ENCODE data around the gene IFITM1. TPM values are rescaled to one million over a fixed set of nuclear protein-coding genes. Genes with fewer than 3 reads are reported as not detected.
"Not testable (repeated sequence)": the region's sequence is repeated elsewhere in the genome, so short reads cannot be mapped to it uniquely, and the experiment has no call there.

The IFITM1 gene
- total RNA-seq, 1 donor from 2014 or later: 56.8 TPM

DNA sequence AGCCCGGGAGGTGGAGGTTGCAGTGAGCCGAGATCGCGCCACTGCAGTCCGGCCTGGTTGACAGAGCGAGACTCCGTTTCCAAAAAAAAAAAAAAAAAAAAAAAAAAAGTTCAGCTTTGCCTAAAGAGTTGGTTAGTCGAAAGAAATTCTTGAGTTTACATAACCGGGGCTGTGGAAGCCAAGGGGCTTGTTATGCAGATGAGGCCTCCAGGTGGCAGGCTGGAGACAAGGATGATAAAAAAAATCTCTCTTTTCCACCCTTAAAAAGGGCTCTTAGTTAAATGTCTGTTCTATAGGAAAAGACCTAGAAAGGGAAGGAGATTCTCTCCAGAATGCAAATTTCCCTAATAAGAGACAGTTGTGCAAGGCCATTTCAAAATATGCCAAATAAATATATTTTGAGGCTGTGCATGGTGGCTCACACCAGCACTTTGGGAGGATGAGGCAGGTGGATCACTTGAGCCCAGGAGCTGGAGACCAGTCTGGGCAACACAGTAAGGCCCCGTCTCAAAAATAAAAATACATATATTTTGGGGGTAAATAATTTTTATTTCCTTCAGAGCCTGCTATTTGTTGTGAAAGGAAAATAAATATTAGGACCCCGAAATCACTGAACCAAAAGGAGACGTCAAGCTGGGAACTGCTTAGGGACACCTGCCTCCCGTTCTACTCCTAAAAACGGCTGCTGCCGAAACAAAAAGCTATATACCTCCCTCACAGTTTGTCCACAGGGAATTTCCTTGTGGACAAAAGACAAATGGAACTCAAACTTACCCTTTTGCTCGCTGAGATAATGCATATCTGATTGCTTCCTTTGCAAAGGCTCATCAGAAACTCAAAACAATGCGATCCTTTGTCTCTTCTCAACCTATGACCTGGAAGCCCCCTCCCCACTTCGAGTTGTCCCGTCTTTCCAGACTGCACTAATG lies 8.7 kb upstream of the IFITM1 start:
- H3K4me3 ChIP-seq (ENCODE audit: low read depth, low read length): no peak overlapping the region
- TF ChIP-seq CTCF (conservative IDR thresholded peaks at IDR 0.05; ENCODE audit: low read depth, low read length): peak; percentile 74
- no peak for DNase-seq (ENCODE audit: low read depth)

- DNase-seq (ENCODE audit: low read depth): no peak
- H3K4me3 ChIP-seq (ENCODE audit: low read depth, low read length): no peak overlapping the region
- no peak for TF ChIP-seq CTCF (conservative IDR thresholded peaks at IDR 0.05; ENCODE audit: low read depth, low read length)
Measured at GRCh38 chr11:305844-306211, 8.0 kb upstream of the IFITM1 start.

DNA sequence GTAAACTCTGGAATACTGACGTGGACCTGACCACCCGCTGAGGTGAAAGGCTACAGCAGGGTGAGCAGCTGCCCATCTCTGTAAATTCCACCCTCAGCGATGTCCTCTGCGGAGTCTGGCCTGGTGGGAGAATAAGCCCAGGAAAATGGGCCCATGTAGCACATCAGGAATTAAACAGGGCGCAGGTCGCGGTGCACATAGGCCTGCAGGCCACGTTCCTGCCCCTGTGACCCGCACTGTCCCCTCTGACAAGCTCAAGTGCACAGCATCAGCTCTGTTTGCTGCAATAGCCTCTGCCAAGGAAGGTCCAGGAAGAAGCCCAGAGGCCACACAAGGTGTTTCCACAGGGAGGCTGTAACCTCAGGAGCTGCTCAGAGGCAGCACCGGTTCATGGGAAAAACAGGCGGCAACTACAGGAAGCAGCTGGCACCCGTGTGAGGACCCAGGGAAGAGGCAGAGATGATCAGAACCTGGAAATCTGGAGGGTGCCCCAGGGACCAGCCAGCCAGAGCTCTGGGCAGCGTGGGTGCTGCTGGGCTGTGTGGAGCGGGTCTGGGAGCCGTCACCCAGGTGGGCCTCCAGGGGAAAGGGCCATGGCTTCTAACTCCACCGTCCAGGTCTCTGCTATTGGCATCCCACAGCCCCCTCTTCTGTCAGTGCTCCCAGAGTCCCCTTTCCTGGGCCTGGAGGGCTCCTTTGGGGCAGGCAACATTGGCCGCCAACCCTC lies 7.0 kb upstream of the IFITM1 start:
- TF ChIP-seq CTCF (conservative IDR thresholded peaks at IDR 0.05; ENCODE audit: low read depth, low read length): no peak
- no peak overlapping the region for H3K4me3 ChIP-seq (ENCODE audit: low read depth, low read length)
- no peak for DNase-seq (ENCODE audit: low read depth)

- not testable (repeated sequence) for DNase-seq (ENCODE audit: low read depth)
- TF ChIP-seq CTCF (conservative IDR thresholded peaks at IDR 0.05; ENCODE audit: low read depth, low read length): peak; percentile 10
- peak within 1 kb of the TSS; percentile 62 for H3K4me3 ChIP-seq (ENCODE audit: low read depth, low read length)
Measured at GRCh38 chr11:307766-308708, 5.8 kb upstream of the IFITM1 start, which contains the start of gene IFITM2. Gene IFITM2 (plus strand): TSS chr11:307816. CDS start chr11:308193, 377 bp downstream.

DNA sequence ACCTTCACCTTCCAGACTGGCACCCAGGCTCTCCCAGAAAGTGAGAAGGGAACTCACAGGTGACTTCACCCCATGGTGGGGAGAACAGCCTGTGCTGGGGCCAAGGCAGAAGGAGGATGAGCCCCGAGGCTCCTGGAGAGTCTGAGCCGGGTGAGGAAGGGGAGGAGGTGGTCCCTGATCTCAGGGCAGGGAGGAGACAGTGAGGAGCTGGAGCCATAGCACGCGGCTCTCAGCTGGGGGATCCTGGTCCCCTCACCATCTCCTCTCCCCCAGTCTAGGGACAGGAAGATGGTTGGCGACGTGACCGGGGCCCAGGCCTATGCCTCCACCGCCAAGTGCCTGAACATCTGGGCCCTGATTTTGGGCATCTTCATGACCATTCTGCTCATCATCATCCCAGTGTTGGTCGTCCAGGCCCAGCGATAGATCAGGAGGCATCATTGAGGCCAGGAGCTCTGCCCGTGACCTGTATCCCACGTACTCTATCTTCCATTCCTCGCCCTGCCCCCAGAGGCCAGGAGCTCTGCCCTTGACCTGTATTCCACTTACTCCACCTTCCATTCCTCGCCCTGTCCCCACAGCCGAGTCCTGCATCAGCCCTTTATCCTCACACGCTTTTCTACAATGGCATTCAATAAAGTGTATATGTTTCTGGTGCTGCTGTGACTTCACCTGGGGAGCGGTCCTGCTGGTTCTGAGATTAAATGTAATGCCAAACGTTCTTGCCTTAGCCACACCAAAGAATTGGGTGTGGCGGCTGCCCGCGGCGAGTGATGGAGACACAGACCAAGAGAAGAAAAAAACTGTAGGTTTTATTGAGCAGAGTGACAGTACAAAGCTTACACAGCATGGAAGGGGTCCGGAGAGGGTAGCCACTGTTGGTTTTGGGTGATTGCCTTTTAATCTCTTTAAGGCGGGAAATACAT lies 4.8 kb upstream of the IFITM1 start:
- DNase-seq (ENCODE audit: low read depth): not testable (repeated sequence)
- peak overlapping the region; percentile 62 for H3K4me3 ChIP-seq (ENCODE audit: low read depth, low read length)

DNA sequence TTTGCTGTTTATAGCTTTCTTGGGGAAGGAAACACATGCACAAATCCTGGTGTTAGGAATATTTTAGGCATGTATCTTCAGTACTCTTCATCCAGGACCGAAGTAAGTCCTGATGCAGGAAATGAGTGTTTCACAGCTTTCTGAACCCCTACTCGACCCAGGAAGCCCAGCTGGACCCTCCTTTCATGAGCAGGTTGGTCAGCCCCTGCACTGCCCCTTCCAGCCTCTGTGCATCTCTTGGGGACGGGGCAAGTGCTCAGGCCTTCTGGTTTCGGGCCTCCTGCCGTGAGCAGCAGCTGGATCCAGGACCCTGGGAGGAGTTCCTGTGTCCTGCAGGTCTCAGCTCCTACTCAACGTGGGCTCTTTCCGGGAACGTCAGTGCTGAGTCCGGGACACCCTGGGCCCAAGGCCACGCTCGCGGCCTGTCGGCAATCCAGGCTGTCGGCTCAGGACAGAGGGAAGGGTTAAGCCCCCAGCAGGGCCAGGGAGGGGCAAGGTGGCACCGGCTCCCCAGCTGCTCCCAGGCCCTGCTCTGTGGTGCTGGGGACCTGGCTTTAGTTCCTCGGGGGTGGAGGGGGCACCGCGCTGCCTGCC lies 3.8 kb upstream of the IFITM1 start:
- not testable (repeated sequence) for DNase-seq (ENCODE audit: low read depth)
- peak overlapping the region; percentile 62 for H3K4me3 ChIP-seq (ENCODE audit: low read depth, low read length)

DNA sequence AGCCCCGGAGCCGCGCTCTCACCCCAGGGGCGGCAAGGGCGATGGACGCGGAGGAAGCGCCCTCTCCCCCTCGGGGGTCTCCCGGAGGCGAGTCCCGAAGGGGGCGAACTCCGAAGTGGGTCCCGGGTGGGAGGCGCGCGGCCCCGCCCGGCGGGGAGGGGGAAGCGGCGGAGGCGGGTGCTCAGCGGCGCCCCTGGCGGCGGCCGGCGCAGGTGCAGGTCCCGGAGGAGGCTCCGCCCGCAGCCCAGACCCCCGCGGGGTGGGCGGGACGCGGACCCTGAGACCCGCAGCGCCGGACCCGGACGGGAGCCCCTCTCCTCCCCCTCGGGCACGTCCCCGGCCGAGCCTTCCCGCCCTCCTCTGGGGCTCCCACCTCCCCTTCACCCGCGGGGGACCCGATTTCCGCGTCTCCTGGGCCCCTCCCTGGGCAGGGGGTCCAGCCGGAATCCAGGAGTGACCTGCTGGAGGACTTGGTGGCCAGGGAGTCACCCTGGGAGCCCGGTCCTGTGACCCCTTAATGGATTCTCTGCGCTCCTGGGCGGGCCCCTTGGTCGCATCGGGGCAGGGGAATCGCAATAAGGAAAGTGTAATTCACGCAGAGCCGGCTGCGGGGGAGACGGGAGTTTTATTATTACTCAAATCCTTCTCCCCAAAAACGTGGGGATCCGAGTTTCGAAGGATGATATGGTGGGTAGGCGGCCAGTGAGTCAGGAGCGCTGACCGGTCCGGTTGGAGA lies 2.7 kb upstream of the IFITM1 start:
- DNase-seq (ENCODE audit: low read depth): not testable (repeated sequence)
- peak overlapping the region; percentile 37 for H3K4me3 ChIP-seq (ENCODE audit: low read depth, low read length)

Data from epithelial cell of proximal tubule (primary cell).